Stimulated activated CD4-positive, alpha-beta T cell treated with anti-CD3 and anti-CD28 coated beads, Interleukin-1b, Interleukin-23, amount 100 ng/mL, for 24 hours (primary cell): ENCODE data around the gene ATAD2B.
"Not testable (repeated sequence)": the region's sequence is repeated elsewhere in the genome, so short reads cannot be mapped to it uniquely, and the experiment has no call there.

ENCODE experiments used
- DNase-seq, 4 experiments: peaks; one replicate each; pipeline ENCODE4 v3.0.0-alpha.2; 2020; ENCODE audit warnings: low read depth in 4 of 4, low spot score in 1 of 4

The ATAD2B gene

DNA sequence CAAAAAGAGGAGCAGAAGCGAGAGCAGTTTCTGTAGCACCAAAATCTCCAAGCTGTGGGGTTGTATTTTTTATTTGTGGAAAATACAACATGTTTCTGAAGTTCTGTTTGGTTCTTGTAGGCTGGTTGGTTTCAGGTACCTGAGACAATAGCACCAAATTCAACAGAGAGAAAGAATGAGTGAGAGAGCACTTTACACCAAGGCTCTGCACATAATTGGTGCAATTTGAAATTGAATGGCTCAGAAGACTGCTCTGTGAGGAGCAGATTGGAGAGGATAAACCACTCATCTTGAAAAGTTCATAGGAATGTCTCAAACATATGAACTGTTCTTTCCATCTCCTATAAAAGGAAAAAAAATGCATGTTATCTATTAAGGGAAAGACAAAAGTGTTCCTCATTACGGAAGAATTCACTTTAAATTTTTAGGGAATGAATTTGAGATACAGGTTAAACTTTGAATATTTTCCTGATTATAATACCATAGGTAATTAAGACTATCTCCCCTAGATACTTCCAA lies 175.1 kb downstream of the ATAD2B start:
- no peak for DNase-seq

DNA sequence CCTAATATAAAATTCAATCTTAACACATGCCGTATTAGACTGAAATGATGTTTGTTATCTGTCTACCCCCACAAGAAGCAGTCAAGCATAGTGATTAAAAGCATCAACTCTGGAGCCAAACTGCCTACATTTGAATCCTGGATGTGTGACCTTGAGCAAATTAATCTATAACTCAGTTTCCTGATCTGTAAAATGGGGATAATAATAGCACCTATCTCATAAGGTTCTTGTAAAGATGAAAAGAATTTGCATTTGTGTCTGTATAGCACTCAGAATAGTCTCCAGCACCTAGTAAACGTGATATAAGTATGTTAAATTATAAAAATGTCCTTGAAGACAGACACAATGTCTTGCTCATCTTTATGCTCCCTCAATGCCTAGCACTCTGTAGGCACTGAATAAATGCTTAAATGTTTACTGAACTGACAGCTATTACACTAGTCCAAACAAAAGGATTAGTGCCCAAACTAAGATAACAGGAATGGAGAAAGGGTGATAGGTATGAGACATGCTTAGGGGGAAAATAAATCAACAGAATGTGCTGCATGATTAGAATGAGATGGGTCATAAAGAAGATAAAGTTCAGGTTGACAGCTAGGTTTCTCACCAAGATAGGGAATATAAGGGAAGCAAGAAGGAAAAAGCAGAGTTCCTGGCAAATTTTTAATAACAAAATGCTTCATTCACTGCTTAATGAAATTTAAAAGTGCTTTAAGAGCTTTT lies 180.6 kb downstream of the ATAD2B start:
- no peak for DNase-seq

DNA sequence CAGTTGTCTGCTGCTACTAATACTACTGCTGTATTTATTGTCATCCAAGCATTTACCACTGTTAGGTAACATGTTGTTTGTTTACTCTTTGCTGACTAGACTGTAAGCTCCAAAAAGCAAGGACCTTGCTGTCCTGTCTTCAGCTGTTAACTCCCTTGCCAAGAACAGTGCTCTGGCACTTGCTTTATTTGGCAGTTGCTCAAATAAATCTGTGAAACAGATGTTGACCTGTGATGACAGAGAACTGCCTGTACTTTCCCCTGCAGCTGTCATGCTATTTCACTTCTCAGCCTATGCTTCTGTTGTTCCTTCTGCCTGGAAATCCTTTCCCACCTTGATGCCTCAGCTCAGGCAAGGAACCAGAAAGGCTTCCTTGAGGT lies 181.2 kb downstream of the ATAD2B start:
- DNase-seq: no peak

DNA sequence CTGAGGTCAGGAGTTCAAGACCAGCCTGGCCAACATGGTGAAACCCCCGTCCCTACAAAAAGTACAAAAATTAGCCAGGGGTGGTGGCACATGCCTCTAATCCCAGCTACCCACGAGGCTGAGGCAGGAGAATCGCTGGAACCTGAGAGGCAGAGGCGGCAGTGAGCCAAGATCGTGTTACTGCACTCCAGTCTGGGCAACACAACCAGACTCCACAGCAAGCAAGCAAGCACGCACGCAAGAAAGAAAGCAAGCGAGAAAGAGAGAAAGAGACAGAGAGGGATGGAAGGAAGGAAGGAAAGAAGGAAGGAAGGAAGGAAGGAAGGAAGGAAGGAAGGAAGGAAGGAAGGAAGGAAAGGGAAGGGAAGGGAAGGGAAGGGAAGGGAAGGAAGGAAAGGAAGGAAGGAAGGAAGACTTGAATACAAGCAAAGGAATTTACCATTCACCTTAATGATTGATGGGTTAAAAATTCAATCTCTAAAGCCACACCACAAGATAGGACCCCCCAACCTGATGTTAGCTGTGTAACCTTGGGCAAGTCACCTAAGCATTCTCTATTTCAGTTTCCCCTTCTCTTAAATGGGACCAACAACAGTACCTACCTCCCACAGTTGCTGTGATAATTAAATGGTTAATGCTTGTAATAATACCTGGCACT lies 181.7 kb downstream of the ATAD2B start:
- DNase-seq: no peak

DNA sequence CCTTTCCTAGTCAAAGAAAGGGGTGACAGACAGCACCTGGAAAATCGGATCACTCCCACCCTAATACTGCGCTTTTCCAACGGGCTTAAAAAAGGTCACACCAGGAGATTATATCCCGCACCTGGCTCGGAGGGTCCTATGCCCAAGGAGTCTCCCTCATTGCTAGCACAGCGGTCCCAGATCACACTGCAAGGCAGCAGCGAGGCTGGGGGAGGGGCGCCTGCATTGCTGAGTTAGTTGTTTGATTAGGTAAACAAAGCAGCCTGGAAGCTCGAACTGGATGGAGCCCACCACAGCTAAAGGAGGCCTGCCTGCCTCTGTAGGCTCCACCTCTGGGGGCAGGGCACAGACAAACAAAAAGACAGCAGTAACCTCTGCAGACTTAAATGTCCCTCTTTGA lies 190.1 kb downstream of the ATAD2B start:
- not testable (repeated sequence) for DNase-seq

DNA sequence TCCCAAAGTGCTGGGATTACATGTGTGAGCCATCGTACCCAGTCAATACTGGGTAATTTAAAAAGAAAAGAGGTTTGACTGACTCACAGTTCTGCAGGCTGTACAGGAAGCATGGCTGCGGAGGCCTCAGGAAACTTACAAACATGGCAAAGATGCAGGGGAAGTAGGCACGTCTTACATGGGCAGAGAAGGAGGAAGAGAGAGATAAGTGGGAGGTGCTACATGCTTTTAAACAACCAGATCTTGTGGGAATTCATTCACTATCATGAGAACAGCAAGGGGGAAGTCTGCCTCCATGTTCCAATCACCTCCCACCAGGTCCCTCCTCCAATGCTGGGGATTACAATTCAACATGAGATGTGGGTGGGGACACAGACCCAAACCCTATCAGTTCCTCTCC lies 192.5 kb downstream of the ATAD2B start:
- DNase-seq: no peak

DNA sequence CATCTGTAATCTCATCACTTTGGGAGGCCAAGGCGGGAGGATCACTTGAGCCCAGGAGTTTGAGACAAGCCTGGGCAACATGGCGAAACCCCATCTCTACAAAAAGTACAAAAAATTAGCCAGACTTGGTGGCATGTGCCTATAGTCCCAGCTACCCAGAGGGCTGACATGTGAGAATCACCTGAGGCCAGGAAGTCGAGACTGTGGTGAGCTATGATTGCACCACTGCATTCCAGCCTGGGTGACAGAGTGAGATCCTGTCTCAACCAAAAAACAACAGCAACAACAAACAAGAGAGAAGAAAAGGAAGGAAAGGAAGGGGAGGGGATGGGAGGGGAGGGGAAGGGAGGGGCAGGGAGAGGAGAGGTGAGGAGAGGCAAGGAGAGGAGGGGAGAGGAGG lies 203.9 kb downstream of the ATAD2B start:
- not testable (repeated sequence) for DNase-seq

DNA sequence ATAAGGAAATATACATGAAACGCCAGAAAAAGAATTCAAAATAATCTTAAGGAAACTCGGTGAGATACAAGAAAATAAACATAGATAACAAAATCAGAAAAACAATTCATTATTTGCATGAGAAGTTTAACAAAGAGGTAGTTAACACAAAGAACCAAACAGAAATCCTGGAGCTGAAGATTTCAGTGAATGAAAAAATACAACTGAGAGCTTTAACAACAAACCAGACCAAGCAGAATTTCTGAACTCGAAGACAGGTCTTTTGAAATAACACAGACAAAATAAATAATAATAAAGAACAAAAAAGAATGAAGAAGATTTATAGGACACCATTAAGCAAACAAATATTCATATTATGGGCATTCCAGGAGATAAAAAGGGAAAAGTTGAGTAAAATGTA lies 204.7 kb downstream of the ATAD2B start:
- no peak for DNase-seq

DNA sequence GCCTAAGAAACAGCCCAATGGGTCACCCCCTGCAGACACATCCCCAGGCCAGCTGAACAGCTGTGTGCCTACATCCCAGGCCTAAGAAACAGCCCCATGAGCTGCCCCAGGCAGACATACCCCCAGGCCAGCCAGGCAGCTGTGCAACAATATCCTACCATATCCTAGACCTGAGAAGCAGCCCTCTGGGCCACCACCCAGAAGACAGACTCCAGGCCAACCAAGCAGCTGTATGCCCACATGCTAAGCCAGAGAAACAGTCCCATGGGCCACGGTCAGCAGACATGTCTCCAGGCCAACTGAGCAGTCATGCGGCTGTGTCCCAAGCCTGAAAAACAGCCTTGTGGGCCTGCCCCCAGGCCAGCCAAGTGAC lies 205.5 kb downstream of the ATAD2B start:
- DNase-seq: no peak

DNA sequence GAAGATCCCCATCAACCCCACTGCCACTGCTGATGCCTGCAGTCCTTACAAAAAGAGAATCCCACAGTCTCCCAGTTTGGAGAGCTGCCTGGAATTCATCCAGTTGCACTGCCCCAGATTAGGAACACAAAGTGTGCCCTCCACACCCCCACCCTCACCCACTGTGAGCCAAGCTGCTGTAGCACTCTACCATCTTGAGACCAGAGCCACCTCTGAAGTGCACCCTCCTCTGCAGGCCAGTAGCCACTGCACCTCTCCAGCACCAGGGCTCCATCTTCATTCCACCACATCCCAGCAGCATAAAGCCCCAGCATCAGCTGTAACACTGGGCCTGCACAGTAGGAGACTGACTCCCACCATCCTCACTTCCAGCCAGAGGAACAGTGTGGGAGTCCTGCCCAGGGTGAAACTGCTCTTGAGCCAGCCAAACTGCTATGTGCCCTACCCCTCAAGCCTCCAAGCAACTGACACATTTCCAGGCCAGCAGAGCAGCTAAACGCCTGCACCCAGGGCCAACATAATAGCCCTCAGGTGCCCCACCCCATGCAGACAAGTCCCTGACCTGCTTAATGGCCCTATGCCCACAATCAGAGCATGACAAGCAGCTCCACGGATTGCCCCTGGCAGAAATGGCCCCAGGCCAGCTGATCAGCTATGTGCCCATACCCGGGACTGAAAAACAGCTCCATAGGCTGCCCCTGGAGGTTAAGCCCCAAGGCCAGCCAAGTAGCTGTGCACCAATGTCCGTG lies 206.0 kb downstream of the ATAD2B start:
- DNase-seq: no peak

DNA sequence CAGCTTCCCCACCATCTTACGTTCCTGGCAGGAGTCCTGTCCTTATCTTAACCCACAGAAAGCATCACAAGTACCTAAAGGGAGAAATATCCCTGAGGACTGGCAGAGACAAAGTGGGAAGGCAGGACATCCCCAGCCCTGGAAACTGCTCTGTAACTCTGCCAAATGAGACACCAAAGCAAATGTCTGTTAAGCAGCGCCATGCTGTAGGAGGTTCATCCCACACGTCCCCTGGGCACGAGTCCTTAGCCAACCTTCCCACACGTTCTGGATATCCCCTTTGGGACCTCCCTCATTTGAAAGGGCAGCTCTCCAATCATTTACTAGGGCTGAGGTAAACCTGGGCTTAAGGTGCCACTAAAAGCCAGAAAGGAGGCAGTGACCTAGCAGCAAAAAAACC lies 207.2 kb downstream of the ATAD2B start:
- DNase-seq: no peak

DNA sequence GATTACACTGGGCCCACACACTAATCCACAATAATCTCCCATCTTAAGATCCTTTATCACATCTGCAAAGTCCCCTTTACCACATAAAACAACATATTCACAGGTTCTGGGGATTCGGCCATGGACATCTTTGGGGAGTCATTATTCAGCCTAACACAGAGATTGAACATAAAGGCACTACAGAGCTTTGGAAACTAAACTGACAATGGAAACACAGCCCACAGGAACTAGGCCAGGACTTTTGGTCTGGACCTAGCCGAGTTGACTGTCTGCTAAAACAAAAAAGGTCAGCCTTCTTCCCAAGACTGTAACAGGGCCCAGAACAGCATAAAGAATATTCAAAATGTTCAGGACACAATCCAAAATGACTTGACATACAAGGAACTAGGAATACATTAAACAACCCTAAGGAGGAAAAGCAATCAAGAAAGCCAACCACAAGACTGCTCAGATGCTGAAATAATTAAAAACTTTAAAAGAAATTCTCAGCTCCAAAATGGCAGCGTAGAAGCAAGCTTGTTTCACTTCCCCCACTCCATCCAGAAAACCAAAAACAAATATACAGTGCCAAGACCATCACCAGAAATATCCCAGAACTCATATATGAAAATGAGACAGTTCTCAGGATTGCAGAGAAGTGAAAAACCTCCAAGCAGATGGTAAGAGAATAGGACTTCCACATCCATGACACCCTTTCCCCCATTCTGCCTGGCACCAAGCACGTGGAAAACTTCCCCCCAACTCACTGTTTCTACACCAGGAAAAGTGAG lies 207.8 kb downstream of the ATAD2B start:
- no peak for DNase-seq

DNA sequence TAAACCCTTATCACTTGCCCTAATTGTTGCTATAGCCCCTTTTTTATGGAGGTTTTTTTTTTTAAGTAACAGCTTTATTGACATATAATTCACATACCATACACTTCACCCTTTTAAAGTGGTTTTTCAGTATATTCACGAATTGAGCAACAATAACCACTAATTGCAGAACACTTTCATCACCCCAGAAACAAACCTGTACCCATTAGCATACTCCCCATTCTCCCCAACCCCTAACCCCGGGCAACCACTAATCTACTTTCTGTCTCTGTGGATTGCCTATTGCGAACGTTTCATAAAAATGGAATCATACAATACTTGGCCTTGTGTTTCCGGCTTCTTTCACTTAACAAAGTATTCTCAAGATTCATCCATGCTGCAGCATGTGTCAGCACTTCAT lies 213.6 kb downstream of the ATAD2B start:
- DNase-seq: no peak

DNA sequence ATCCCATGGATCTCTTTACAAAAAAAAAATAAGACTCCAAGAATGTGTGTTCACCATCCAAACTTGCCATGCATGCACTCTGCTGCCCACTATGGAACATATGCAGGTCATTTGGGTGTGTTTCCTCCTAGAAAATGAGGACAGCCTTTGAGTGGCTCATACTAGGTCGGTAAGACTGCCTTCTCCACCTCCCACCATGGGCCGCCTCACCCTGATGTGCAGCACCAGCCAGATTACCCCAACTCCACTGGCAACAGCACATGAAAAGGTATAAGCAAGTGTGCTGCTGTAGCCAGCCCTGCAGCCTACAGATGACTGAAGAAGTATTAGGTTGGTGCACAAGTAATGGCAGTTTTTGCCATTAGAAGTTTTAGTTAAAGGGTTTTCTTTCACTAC lies 214.2 kb downstream of the ATAD2B start:
- no peak for DNase-seq

DNA sequence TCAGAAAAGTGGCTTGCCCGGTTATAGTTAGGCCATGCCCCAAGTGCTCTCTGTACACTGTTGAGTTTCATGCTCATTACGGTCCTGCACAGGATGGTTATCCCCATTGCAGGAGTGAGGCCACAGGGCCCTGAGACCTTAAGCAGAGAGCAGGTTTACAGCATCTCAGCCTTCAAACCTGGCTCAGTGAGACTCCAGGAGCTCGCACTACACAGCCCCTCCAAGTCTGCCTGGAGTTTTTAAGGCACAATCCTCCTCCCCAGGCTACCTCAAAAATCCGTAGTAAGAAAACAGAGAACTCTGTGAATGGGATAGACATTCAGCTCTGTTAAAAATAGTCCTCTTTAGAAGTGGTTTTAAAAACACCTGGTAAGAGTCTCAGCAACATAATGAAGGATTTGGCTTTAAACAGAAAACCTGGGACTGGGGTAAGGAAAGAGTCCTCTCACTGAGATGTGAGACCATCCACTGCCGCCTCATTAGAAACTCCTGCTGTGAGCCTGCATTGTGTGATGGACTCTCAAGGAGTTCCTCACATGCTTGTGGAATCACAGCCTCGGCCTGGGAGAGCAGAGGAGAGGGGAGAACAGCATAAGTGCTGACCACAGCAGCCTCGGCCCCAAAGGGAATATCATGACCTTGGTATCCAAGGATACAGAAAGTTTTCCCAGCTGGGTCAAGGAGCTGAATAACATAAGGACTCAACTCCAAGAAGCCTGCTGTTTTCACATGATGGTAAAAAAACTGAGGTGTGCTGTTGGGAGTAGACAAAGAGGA lies 214.8 kb downstream of the ATAD2B start:
- no peak for DNase-seq

DNA sequence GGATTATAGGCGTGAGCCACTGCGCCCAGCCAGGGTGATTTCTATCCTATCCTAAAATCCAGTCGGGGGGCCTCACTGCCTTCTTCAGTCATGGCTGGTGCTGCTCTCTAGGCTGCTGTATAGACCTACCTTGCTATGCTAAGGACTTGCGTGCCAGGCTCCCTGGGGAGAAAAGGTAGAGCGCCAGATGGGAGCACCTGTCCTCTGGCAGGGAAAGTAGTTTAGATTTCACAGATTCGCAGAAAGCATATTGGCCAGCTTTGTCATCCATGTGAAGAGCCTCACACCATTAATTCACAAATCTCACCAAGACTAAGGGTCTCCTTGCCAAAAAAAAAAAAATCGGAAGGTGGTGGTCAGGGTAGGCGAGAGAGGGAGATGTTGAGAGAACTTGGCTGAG lies 217.6 kb downstream of the ATAD2B start:
- DNase-seq: no peak

DNA sequence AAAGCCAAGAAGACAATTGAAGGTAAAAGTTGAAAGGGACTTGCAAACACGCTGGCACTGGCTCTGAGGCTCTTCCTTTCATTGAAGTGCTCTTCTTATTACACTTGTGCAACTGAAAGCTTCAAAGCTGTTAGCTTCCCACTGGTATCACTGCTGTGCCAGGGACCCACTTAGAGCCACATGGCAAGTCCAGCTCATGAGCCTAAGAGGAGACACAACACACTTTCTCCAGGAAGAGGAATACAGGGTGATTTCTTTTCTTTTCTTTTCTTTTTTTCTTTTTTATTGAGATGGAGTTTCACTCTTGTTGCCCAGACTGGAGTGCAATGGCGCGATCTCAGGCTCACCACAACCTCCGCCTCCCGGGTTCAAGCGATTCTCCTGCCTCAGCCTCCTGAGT lies 218.2 kb downstream of the ATAD2B start:
- no peak for DNase-seq

DNA sequence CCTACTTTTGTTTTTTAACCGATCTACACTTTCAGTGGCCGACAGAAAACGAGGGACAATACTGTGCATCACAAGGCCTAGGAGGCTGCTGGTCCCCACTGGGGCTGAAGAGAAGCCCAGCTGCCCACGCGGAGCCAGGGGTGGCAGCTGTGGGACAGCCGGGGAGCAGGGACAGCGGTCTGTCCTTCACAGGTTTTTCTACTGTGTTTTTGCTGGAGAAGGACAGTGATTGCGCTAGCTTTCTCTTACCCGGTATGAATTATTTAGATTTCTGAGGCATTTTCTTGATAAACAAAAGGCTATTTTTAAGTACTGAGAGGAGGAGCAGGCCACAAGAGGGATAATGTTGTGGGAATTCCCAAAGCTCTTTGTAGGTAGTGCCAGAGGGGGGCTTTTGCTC lies 219.8 kb downstream of the ATAD2B start:
- DNase-seq: no peak

DNA sequence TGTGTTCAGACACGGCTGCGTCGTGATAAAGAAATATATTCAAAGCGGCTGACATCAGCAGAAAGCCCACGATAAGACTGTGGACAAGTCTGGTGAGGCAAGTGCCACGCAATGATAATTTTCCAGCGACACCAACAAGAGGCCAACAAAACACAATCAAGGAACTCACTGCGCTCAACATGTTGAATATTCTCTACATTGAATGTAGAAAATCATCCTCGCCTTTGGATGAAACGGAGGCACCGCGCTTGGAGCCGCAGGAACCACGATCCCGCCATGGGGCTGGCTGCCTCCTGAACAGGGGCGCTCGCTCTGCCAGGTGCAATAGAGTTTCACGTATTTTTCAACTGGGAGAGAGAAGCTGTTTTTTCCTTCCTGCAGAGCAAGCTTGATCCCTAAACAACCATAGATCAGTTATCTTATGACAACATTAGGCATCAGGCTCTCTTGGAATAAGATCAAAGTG lies 220.3 kb downstream of the ATAD2B start:
- DNase-seq: no peak

DNA sequence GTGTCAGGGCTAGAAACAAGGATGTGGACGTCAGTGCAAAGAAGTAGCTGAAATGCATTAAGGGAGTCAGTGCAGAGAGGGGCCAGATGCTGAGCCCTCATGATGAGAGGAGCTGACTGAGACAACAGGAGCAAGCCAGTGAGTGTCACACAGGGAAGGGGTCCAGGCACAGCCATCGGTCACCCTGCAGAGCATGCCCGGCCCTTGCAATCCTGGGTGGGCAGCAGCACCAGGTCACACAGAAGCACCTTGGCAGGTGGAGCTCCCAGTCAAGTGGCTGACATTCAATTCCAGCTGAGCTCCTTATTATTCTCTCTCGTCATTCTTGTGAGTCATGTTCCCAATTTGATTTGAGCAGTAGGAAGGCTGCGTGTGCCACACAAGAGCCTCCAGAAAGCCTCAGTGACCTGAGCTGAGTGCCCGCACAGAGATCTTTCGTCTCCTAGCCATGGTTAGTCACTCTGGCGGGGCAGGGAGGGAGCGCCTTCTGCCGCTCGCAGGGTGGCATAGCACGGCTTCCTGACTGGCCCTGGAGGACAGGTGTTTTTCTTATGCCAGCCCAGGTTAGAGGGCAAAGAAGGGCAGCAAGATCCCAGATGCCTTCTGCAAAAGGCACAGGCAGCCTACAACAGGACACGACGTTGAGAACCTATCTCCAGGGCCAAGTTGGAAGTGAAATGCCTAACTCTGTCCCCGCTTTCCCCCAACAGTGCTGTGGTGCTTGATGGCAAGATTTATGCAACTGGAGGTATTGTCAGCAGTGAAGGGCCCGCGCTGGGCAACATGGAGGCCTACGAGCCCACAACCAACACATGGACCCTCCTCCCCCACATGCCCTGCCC lies 220.9 kb downstream of the ATAD2B start:
- DNase-seq: no peak
